Measurements from ENCODE around the gene FNBP1L.

Gene FNBP1L

GRCh38 chr1:93559695-93560094 lies 111.8 kb downstream of the FNBP1L start:
- H2AFZ ChIP-seq (ENCODE audit: low read length), result no peak overlapping the region
- H3K9me3 ChIP-seq (replicated peaks; ENCODE audit: insufficient read depth, low read length), result no peaks in the 10 kb centered on the region
- H3K36me3 ChIP-seq (replicated peaks; ENCODE audit: insufficient read depth, low read length), result no peaks in the 10 kb centered on the region
- H3K4me3 ChIP-seq (ENCODE audit: low read length), result no peak overlapping the region
- no peak for TF ChIP-seq EZH2 (optimal IDR thresholded peaks at IDR 0.05; ENCODE audit: low read depth, low read length)
- TF ChIP-seq EZH2phosphoT487 (IDR thresholded peaks at IDR 0.05; ENCODE audit: low read length), result no peak
- no peak for TF ChIP-seq CTCF (IDR thresholded peaks at IDR 0.05; ENCODE audit: low read length)
- no peaks in the 10 kb centered on the region for H3K4me1 ChIP-seq (ENCODE audit: low read length)
- H3F3A ChIP-seq (ENCODE audit: insufficient read depth, low read length), result no peaks in the 10 kb centered on the region
- H3K4me2 ChIP-seq (ENCODE audit: low read depth, low read length), result no peak overlapping the region
- H3K9me2 ChIP-seq (replicated peaks; ENCODE audit: insufficient read depth, low read length), result no peaks in the 10 kb centered on the region
- no peaks in the 10 kb centered on the region for H3K27me3 ChIP-seq (replicated peaks; ENCODE audit: insufficient read depth, low read length)
- H3K79me2 ChIP-seq (ENCODE audit: low read length), result no peaks in the 10 kb centered on the region
- H3K27ac ChIP-seq (ENCODE audit: low read length), result no peak overlapping the region
- no peaks in the 10 kb centered on the region for H4K20me1 ChIP-seq (ENCODE audit: insufficient read depth, low read length)
- H3K9ac ChIP-seq (ENCODE audit: low read length), result no peak overlapping the region
- DNase-seq, result no peak

- Histone ChIP-seq H3K36me3 (replicated peaks; ENCODE audit: insufficient read depth, low read length) (no peaks in the 10 kb centered on the region), H3F3A (ENCODE audit: insufficient read depth, low read length) (no peaks in the 10 kb centered on the region), H4K20me1 (ENCODE audit: insufficient read depth, low read length) (no peaks in the 10 kb centered on the region), H3K9me3 (replicated peaks; ENCODE audit: insufficient read depth, low read length) (no peaks in the 10 kb centered on the region), H3K27ac (ENCODE audit: low read length) (no peak overlapping the region), H3K4me3 (ENCODE audit: low read length) (no peak overlapping the region), H3K9me2 (replicated peaks; ENCODE audit: insufficient read depth, low read length) (no peaks in the 10 kb centered on the region), H3K27me3 (replicated peaks; ENCODE audit: insufficient read depth, low read length) (no peaks in the 10 kb centered on the region), H3K4me1 (ENCODE audit: low read length) (no peaks in the 10 kb centered on the region), H3K9ac (ENCODE audit: low read length) (no peak overlapping the region), H3K79me2 (ENCODE audit: low read length) (no peaks in the 10 kb centered on the region), H2AFZ (ENCODE audit: low read length) (no peak overlapping the region), H3K4me2 (ENCODE audit: low read depth, low read length) (no peak overlapping the region)
- no peak for DNase-seq
- TF ChIP-seq EZH2 (optimal IDR thresholded peaks at IDR 0.05; ENCODE audit: low read depth, low read length) (no peak), EZH2phosphoT487 (IDR thresholded peaks at IDR 0.05; ENCODE audit: low read length) (no peak), CTCF (IDR thresholded peaks at IDR 0.05; ENCODE audit: low read length) (no peak)
Measured at GRCh38 chr1:93565496-93566206, 117.7 kb downstream of the FNBP1L start.

GRCh38 chr1:93566227-93566626 lies 118.3 kb downstream of the FNBP1L start:
- Histone ChIP-seq H4K20me1 (ENCODE audit: insufficient read depth, low read length) (no peaks in the 10 kb centered on the region), H3K9ac (ENCODE audit: low read length) (no peak overlapping the region), H3K9me3 (replicated peaks; ENCODE audit: insufficient read depth, low read length) (no peaks in the 10 kb centered on the region), H3K9me2 (replicated peaks; ENCODE audit: insufficient read depth, low read length) (no peaks in the 10 kb centered on the region), H3K79me2 (ENCODE audit: low read length) (no peaks in the 10 kb centered on the region), H3F3A (ENCODE audit: insufficient read depth, low read length) (no peaks in the 10 kb centered on the region), H3K4me1 (ENCODE audit: low read length) (no peaks in the 10 kb centered on the region), H3K4me3 (ENCODE audit: low read length) (no peak overlapping the region), H3K36me3 (replicated peaks; ENCODE audit: insufficient read depth, low read length) (no peaks in the 10 kb centered on the region), H3K27ac (ENCODE audit: low read length) (no peak overlapping the region), H3K27me3 (replicated peaks; ENCODE audit: insufficient read depth, low read length) (no peaks in the 10 kb centered on the region), H3K4me2 (ENCODE audit: low read depth, low read length) (no peak overlapping the region), H2AFZ (ENCODE audit: low read length) (no peak overlapping the region)
- no peak for TF ChIP-seq EZH2phosphoT487 (IDR thresholded peaks at IDR 0.05; ENCODE audit: low read length)
- no peak for TF ChIP-seq EZH2 (optimal IDR thresholded peaks at IDR 0.05; ENCODE audit: low read depth, low read length)
- TF ChIP-seq CTCF (IDR thresholded peaks at IDR 0.05; ENCODE audit: low read length), result no peak
- no peak for DNase-seq

Data from MM.1S (cell line).